Inflammatory macrophage treated with lipopolysaccharide for 1 hour (primary cell): Measurements from ENCODE around the gene PCBP3.
A peak's percentile ranks its signal among the peaks of the same experiment; 100 is the strongest.

Experiments used
- DNase-seq, 2 donors: peaks; one replicate each; pipeline ENCODE4 v3.0.0-alpha.2; 2020 to 2022

The PCBP3 gene

GRCh38 chr21:45764792-45765191 is 121.3 kb downstream of the PCBP3 start:
- DNase-seq: no peak

DNA sequence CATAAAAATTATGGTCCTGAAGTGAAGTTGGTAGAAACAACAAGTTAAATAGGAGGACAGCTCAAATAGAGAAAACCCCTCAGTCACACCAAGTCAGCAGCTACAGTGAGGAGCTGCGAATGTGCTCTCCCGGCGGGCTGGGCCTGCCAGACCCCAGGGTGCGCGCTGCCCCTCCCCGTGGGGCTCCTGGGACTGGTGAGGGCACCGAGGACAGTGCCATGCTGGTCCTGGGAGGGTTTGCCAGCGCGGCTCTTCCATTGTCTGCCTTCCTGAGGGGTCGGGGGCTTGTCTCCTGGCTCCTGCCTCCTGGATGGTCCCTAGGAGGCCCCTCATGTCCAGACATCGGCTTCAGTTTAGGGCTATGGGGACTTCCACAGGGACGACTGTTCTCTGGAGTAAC is 121.8 kb downstream of the PCBP3 start:
- no peak for DNase-seq

GRCh38 chr21:45766055-45766454 is 122.5 kb downstream of the PCBP3 start:
- no peak for DNase-seq

GRCh38 chr21:45766501-45766900 is 123.0 kb downstream of the PCBP3 start:
- DNase-seq: no peak

DNA sequence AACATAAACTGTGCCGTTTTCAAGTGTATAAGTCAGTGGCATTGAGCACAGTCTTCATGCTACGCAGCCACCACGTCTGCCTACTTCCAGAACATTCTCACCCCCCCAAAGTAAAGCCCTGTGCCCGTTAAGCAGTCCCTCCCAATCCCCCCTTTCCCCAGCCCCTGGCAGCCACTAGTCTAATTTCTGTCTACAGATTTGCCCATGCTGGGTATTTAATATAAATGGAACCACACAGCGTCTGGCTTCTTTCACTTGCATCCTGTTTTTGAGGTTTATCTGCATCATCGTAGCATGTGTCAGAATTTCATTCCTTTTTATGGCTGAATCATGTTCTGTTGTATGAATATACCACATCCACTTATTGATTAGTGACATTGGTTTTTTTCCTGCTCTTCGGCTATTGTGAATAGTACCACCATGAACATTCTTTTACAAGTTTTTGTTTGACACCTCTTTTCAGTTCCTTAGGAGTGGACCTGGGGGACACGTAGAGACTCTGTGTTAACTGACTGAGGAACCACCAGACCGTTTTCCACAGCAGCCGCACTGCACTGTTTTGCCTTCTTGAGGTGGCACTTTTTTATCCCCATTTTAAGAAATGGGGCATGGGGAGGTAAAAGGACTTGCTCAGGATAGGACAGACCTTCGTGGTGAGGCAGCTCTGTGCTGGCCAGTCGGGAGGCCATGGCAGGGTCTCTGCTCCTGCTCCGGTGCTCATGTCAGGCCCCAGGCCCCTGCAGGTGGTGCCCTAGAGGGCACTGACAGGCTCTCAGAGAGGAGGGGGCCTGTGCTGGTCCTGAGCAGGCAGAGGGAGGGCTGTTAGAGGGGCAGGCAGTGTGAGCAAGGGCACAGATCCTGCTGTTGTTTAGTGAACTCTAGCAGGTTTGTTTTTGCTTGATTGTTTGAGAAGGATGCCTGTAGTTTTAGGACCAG is 123.8 kb downstream of the PCBP3 start:
- no peak for DNase-seq

DNA sequence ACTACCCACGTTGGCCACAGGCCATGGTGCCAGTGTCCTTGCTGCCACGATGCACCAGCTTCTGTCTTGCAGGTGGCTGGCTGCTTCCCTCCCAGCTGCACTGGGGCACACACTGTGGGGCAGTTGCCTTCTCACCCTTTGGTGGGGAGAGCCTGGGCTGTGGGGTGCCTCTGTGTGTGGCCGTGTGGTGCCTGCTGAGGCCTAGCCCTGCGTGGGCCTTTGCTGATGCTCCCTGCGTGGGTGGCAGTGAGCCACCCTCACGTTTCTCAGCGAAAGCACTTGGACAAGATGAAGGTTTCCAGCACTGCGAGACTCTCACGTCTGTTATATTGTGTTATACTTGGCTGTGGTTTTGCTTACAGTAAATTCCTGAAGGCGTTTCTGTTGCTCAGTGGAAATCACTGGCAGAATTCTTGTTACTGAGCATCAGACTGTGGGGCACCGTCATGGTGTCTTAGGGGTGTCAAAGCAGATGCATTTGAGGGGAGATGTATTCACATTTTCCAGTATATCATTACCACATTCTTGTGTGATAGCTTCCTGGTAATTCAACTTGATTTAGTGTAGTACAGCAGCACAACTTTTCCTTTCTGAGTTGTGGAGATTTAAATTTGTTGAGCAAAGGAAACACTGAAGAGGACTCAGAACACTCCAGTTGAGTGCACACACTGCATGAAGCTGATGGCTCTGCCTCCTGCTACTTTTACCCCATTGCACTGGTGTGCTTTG is 124.7 kb downstream of the PCBP3 start:
- DNase-seq: no peak

- DNase-seq: no peak
Observed at GRCh38 chr21:45768740-45769048, 125.2 kb downstream of the PCBP3 start.

GRCh38 chr21:45769294-45769693 is 125.8 kb downstream of the PCBP3 start:
- DNase-seq: no peak

DNA sequence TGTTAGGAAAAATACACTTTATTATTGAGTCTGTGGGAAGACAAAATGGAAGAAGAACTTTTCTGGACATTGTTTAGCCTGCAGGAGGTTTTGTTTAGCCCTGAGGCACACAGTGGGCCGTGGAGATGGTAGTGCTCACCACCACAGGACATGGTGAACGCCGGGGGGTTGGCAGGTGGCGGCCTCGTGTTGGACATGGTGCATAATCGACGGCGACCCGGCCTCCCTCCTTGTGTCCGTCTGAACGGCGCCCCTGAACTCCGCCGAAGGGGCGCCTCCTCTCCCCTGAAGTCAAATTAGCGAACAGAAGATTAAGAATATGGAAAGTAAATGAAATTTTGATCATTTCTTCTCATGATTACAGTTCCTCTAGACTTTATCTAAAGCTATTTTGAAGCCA is 126.4 kb downstream of the PCBP3 start:
- no peak for DNase-seq

- no peak for DNase-seq
Observed at GRCh38 chr21:45772180-45772579, 128.7 kb downstream of the PCBP3 start.

GRCh38 chr21:45774291-45774690 is 130.8 kb downstream of the PCBP3 start:
- peak; percentile 0 to 13 for DNase-seq

GRCh38 chr21:45776971-45777370 is 133.4 kb downstream of the PCBP3 start:
- DNase-seq: no peak

DNA sequence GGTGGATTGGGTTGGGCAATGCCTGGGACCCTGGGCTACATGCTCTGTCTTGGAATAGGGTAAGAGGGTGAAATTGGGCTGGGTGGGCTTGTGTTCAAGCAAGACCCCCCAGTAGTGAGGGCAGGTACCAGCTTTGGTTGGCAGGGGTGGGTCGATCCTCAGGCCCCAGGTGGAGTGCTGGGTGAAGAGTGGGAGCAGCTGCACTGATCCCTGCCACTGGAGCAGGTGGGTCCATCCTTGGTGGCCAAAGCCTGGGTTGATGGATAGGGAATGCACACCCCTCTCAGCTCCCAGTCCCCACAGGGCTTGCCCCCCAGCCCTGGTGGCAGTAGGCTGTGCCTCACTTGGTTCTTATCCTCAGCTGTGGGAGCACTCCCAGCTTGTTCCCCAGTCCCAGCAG is 135.2 kb downstream of the PCBP3 start:
- no peak for DNase-seq

DNA sequence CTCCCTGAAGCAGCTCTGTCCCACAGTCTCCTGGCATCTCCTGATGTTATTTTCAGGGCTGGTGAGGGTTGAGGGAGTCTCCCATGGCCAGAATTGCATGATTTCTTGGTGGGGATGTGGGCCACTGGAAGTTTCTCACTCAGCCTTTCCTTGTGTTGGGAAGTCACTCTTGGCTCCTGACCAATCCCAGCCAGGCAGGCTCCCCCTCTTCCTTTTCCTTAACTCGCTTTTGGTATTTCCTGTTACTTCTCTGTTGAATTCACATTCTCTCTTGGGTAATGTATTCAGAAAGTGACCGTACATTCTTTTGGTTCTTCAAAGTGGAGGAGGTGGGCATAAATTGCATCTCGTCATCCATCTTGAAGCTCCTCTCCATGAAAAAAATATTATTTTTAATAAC is 135.7 kb downstream of the PCBP3 start:
- no peak for DNase-seq

DNA sequence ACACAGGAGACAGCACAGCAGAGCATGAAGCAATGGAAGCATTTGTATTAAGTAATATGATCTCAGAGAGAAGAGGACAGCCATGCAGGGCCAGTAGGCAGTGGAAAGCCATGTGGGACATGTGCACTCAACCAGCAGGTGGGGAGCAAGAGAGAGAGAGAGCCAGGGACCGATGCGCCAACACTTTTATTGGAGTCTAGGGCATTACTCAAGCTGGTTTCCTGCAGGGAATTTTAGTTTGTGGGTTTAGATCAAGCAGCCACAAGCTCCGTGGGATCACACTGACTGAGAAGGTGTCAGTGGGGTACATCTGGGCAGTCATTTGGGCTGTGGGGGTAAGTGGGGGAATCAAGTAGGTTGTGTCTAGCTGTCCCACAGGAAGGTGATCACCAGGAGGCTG is 137.1 kb downstream of the PCBP3 start:
- DNase-seq: no peak

DNA sequence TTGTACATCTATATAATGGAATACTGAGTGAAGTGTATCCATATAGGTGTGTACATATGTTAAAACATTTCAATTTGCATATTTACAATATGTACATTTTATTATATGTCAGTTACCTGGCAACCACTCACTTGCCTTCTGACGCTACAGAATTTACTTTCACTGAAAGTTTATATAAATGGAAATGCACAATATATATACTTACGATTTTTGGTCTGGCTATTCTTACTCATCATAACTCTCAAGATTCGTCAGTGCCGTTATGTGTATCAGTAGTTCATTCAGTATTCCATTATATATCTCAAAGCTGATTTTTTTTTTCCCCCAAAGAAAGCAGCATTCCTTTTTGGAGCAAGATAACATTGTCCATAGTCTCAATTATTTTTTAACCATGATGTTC is 138.2 kb downstream of the PCBP3 start:
- no peak for DNase-seq

DNA sequence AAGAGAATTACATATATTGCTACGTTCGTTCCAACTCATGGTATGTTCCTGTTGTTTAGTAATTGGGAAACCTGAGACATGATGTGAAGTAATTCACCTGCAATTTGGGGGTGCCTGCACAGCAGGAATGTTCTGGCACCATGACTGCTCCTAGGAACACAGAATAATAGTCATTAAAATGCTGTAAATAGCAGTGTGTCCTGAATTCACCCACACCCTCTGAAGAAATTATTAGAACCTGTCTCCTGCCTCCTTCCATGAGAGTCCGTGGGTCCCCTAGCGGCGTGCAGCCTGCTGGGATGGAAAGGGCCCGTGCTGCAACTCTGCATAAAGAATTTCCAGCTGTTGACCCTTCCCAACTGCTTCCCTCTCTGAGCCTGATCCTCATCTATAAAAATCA is 143.1 kb downstream of the PCBP3 start:
- DNase-seq: no peak

- no peak for DNase-seq
Observed at GRCh38 chr21:45787371-45787770, 143.8 kb downstream of the PCBP3 start.

DNA sequence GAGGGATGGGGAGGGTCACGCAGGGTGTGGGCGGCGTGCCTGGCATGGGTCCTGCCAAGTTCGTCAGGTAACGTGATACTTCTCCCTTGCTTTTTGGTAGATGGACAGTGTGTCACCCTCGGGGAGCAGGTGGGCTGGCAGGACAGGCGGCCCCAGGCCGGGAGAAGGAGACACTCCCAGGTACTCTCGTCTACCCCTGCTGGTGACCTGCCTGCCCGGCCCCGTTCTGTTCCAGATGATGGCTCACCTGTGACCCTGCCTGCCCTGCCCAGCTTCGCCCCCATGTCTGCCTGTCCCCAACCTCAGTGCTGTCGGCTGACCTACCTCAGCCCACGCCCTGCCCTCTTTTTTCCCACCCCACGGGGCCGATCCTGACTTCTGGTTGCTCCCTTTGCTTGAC is 144.7 kb downstream of the PCBP3 start:
- no peak for DNase-seq

- no peak for DNase-seq
Observed at GRCh38 chr21:45788637-45789506, 145.3 kb downstream of the PCBP3 start.

GRCh38 chr21:45790427-45790826 is 146.9 kb downstream of the PCBP3 start:
- no peak for DNase-seq

GRCh38 chr21:45791562-45792418 is 148.3 kb downstream of the PCBP3 start:
- DNase-seq: no peak
